HepG2 (cell line): ENCODE data around the gene VPS13D. TPM values are rescaled to one million over a fixed set of nuclear protein-coding genes. Genes with fewer than 3 reads are reported as not detected.

Experiments used
- ATAC-seq: fragments of 200-7000 bp; cut with Tn5 transposase; 3 replicates; pipeline ENCODE4 v1.9.1; 2020; ENCODE audit warnings: mild to moderate bottlenecking, moderate library complexity
- BruUV-seq: library from RNA; stranded (reverse); fragments of 400-500 nt; replicated peaks from 2 replicates; lab custom pipeline; 2021; lab: Mats Ljungman, UMichigan
- CTCF ChIA-PET: fragments of 300-600 bp; formaldehyde crosslinking; extraction: SDS; loops from one replicate; lab custom pipeline; 2021; ENCODE audit warnings: low total read pairs, inconsistent platforms, low intra/inter-chr PET ratio; lab: Yijun Ruan, JAX
- POLR2A ChIA-PET: fragments of 350-600 bp; sonication (Branson Sonifier 250); formaldehyde crosslinking; loops from one replicate; lab custom pipeline; 2020; ENCODE audit warnings: antibody characterized with exemption, inconsistent platforms; lab: Yijun Ruan, JAX
- DNase-seq: peaks from one replicate; pipeline ENCODE4 v3.0.0-alpha.2; 2015; ENCODE audit warnings: low spot score
- FAIRE-seq: peaks from 3 replicates; lab custom pipeline; 2011; peaks lifted over from hg19 to GRCh38; lab: Jason Lieb, UNC
- H2AFZ ChIP-seq: one replicate; pipeline ENCODE4 v1.6.1; 2011; ENCODE audit warnings: low read length, inconsistent platforms
- H3K27ac ChIP-seq: fragments of 300-600 bp; 3 replicates; pipeline ENCODE4 v1.8.0; 2011; ENCODE audit warnings: mixed run types, mild to moderate bottlenecking, mixed read lengths, low read length, inconsistent platforms; ENCODE audit not compliant: insufficient read depth; ENCODE audit errors: extremely low read length
- H3K27me3 ChIP-seq, 2 experiments: fragments of 200-600 bp in 1 of 2; 2 replicates in 1 of 2; 3 replicates in 1 of 2; pipeline versions ENCODE4 v1.6.0 to v1.8.0; 2011; ENCODE audit warnings: low read length in 2 of 2, mild to moderate bottlenecking in 2 of 2, moderate library complexity in 2 of 2, inconsistent platforms in 1 of 2; ENCODE audit not compliant: insufficient read depth in 2 of 2, control insufficient read depth in 1 of 2
- H3K36me3 ChIP-seq, 2 experiments: fragments of 200-600 bp in 1 of 2; replicated peaks in 1 of 2; 2 replicates in 1 of 2; 3 replicates in 1 of 2; pipeline versions ENCODE4 v1.5.1 to v1.8.0; 2011; ENCODE audit warnings: low read length in 2 of 2, inconsistent platforms in 1 of 2; ENCODE audit not compliant: insufficient read depth in 2 of 2, control insufficient read depth in 1 of 2
- H3K4me1 ChIP-seq: 2 replicates; pipeline ENCODE4 v1.5.1; 2012; ENCODE audit warnings: low read length, inconsistent platforms; ENCODE audit not compliant: insufficient read depth
- H3K4me2 ChIP-seq: 2 replicates; pipeline ENCODE4 v1.6.0; 2011; ENCODE audit warnings: low read depth, low read length, inconsistent platforms
- H3K4me3 ChIP-seq, 3 experiments: fragments of 200-600 bp in 1 of 3; sonication (generic), shearing (Covaris generic) in 1 of 3; replicated peaks in 1 of 3; 2 replicates each; pipeline ENCODE4 v1.5.1; 2011 to 2016; ENCODE audit warnings: low read length in 3 of 3, inconsistent platforms in 2 of 3, low read depth in 2 of 3, mild to moderate bottlenecking in 2 of 3, control low read depth in 1 of 3, mixed read lengths in 1 of 3; ENCODE audit not compliant: insufficient read depth in 1 of 3
- H3K79me2 ChIP-seq: one replicate; pipeline ENCODE4 v1.6.1; 2011; ENCODE audit warnings: low read length, inconsistent platforms; ENCODE audit not compliant: insufficient read depth
- H3K9ac ChIP-seq: 2 replicates; pipeline ENCODE4 v1.6.0; 2011; ENCODE audit warnings: mild to moderate bottlenecking, low read depth, low read length, inconsistent platforms; ENCODE audit not compliant: insufficient read depth
- H3K9me3 ChIP-seq: 2 replicates; pipeline ENCODE4 v1.5.1; 2012; ENCODE audit warnings: mild to moderate bottlenecking, low read length
- H4K20me1 ChIP-seq: 2 replicates; pipeline ENCODE4 v1.6.0; 2011; ENCODE audit warnings: inconsistent platforms, mild to moderate bottlenecking, low read length, moderate library complexity; ENCODE audit not compliant: insufficient read depth
- BRD4 ChIP-seq: sonication (generic); formaldehyde crosslinking; IDR thresholded peaks from 2 replicates; pipeline ENCODE4 v1.4.0; 2020; ENCODE audit warnings: missing genetic modification reagents
- DNMT3B ChIP-seq: conservative IDR thresholded peaks from 2 replicates; pipeline ENCODE4 v1.6.1; 2016; ENCODE audit warnings: missing biosample characterization, control low read depth
- LCORL ChIP-seq, 2 experiments: fragments of 450-650 bp in 1 of 2; sonication (generic) in 1 of 2; formaldehyde crosslinking in 1 of 2; IDR thresholded peaks; 2 replicates each; pipeline versions ENCODE4 v1.5.0 to v1.6.1; 2017 to 2020; ENCODE audit warnings: antibody characterized with exemption in 1 of 2, missing genetic modification reagents in 1 of 2
- SALL1 ChIP-seq: sonication (generic); formaldehyde crosslinking; IDR thresholded peaks from 2 replicates; pipeline ENCODE4 v1.8.0; 2022; ENCODE audit warnings: mild to moderate bottlenecking, missing genetic modification reagents
- SRF ChIP-seq: IDR thresholded peaks from 2 replicates; pipeline ENCODE4 v1.6.1; 2011; ENCODE audit warnings: mild to moderate bottlenecking, low read depth, low read length, moderate library complexity
- SRSF1 ChIP-seq: fragments of 200-400 bp; formaldehyde crosslinking; optimal IDR thresholded peaks from 2 replicates; pipeline ENCODE3; 2017; ENCODE audit warnings: mild to moderate bottlenecking, low read depth, low read length, moderate library complexity
- THRA ChIP-seq: sonication (generic); formaldehyde crosslinking; IDR thresholded peaks from 2 replicates; pipeline ENCODE4 v1.4.0; 2020; ENCODE audit warnings: missing genetic modification reagents, borderline replicate concordance
- TOPORS ChIP-seq: sonication (generic); formaldehyde crosslinking; IDR thresholded peaks from 2 replicates; pipeline ENCODE4 v1.8.0; 2023; ENCODE audit warnings: mild to moderate bottlenecking, missing genetic modification reagents
- ZBTB49 ChIP-seq: sonication (generic); formaldehyde crosslinking; IDR thresholded peaks from 2 replicates; pipeline ENCODE4 v1.4.0; 2020; ENCODE audit warnings: missing genetic modification reagents, borderline replicate concordance
- ZNF451 ChIP-seq: sonication (generic); formaldehyde crosslinking; IDR thresholded peaks from 2 replicates; pipeline ENCODE4 v1.5.0; 2020; ENCODE audit warnings: mild to moderate bottlenecking, missing genetic modification reagents
- ZNF468 ChIP-seq: sonication (generic); formaldehyde crosslinking; IDR thresholded peaks from 2 replicates; pipeline ENCODE4 v1.8.0; 2022; ENCODE audit warnings: mild to moderate bottlenecking, moderate library complexity, missing genetic modification reagents
- ZNF687 ChIP-seq: sonication (generic); formaldehyde crosslinking; IDR thresholded peaks from 2 replicates; pipeline ENCODE4 v1.5.1; 2020; ENCODE audit warnings: mild to moderate bottlenecking, missing genetic modification reagents, moderate library complexity
- ZNF749 ChIP-seq: sonication (generic); formaldehyde crosslinking; IDR thresholded peaks from 2 replicates; pipeline ENCODE4 v1.8.0; 2022; ENCODE audit warnings: mild to moderate bottlenecking, missing genetic modification reagents, moderate library complexity, borderline replicate concordance
- ZNF816 ChIP-seq: sonication (generic); formaldehyde crosslinking; IDR thresholded peaks from 2 replicates; pipeline ENCODE4 v1.8.0; 2022; ENCODE audit warnings: missing genetic modification reagents, mild to moderate bottlenecking, borderline replicate concordance
- ZSCAN9 ChIP-seq: IDR thresholded peaks from 2 replicates; pipeline ENCODE4 v1.6.1; 2016; ENCODE audit warnings: borderline replicate concordance
- WGBS: methylation state at CpG from one replicate; pipeline ENCODE4 v1.1.6; 2017; ENCODE audit warnings: low lambda C conversion rate; 5-methylcytosine and 5-hydroxymethylcytosine counted together
- in situ Hi-C: cut with HindIII; loops from 2 replicates; pipeline ENCODE4 v1.10.0; 2017; ENCODE audit warnings: low pct_unique_long_range_greater_than_20kb; ENCODE audit not compliant: extremely low pct_ligation_motif_present
- intact Hi-C: fragments of 100-400 bp; cut with micrococcal nuclease; formaldehyde crosslinking; loops from one replicate; pipeline ENCODE4 v1.10.0; 2022; ENCODE audit not compliant: unreplicated experiment
- polyA plus RNA-seq, 8 experiments: library from polyadenylated mRNA; depleted of rRNA in 3 of 8; stranded (reverse) in 7 of 8; unstranded in 1 of 8; fragments of >200 nt; fragmentation: Illumina TruSeq in 4 of 8; extraction: Trizol in 4 of 8; gene quantifications; 2 replicates each; pipeline versions ENCODE4 v1.2.1 to v1.2.3, GENCODE V29; 2011 to 2016; ENCODE audit warnings: low read depth in 4 of 8, missing spikeins in 1 of 8, mixed read lengths in 1 of 8; ENCODE audit not compliant: insufficient read depth in 1 of 8
- total RNA-seq, 5 experiments: library from RNA; depleted of rRNA; stranded (reverse); fragments of >200 nt; fragmentation: Illumina TruSeq; extraction: Trizol; gene quantifications; 2 replicates each; pipeline ENCODE4 v1.2.3, GENCODE V29; 2016; ENCODE audit warnings: low read depth in 1 of 5
- TF ChIP-seq, protein P1 (sequence below): sonication (generic); formaldehyde crosslinking; IDR thresholded peaks from 2 replicates; pipeline ENCODE4 v1.8.1; 2023; ENCODE audit warnings: missing genetic modification reagents, inconsistent platforms, borderline replicate concordance

The VPS13D gene
- total and polyA plus RNA-seq, 2 of the 13 experiments (the other 11 are each of a cell fraction or from before 2014, with no cell fraction given): 8.6 to 13.9 TPM

DNA sequence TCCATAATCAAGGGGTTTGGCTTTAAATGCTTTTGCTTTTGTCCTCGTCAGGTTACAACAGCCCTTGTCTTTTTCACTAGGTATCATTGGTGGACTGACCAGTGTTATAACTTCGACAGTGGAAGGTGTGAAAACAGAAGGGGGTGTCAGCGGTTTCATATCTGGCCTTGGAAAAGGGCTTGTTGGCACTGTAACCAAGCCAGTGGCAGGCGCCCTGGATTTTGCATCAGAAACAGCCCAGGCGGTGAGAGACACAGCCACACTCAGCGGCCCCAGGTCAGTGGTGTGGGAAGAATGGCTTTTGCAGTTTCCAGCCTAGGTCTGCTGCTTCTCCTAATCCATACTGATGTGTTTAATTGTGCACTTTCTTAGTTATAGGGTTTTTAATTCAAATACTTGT, 230.3 kb downstream of the VPS13D start:
- WGBS: 90% methylated on average over 4 of the region's 6 CpGs
- in situ Hi-C loops: no loop called here
- TF ChIP-seq ZNF749: no peak
- TF ChIP-seq ZNF451 (CRISPR knock-in tag): no peak
- TF ChIP-seq ZNF468 (CRISPR knock-in tag): no peak
- no peak for TF ChIP-seq ZSCAN9 (CRISPR knock-in tag)
- TF ChIP-seq BRD4: no peak
- TF ChIP-seq DNMT3B (CRISPR knock-in tag): no peak
- no peak for TF ChIP-seq THRA (CRISPR knock-in tag)
- no peak for TF ChIP-seq ZNF687 (CRISPR knock-in tag)
- TF ChIP-seq ZBTB49 (CRISPR knock-in tag): no peak
- no peak for TF ChIP-seq LCORL (IDR thresholded peaks at IDR 0.05)
- no peak for TF ChIP-seq LCORL (CRISPR knock-in tag; IDR thresholded peaks at IDR 0.05)
- no peak for TF ChIP-seq ZNF816 (CRISPR knock-in tag)
- no peak for TF ChIP-seq TOPORS (CRISPR knock-in tag)
- TF ChIP-seq, protein P1, sequence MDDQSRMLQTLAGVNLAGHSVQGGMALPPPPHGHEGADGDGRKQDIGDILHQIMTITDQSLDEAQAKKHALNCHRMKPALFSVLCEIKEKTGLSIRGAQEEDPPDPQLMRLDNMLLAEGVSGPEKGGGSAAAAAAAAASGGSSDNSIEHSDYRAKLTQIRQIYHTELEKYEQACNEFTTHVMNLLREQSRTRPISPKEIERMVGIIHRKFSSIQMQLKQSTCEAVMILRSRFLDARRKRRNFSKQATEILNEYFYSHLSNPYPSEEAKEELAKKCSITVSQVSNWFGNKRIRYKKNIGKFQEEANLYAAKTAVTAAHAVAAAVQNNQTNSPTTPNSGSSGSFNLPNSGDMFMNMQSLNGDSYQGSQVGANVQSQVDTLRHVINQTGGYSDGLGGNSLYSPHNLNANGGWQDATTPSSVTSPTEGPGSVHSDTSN: no peak
- TF ChIP-seq SRF: no peak
- no peak for TF ChIP-seq SRSF1
- TF ChIP-seq SALL1 (CRISPR knock-in tag): no peak

More for the DNA sequence above, 230.3 kb downstream of the VPS13D start:
- Histone ChIP-seq H3K36me3 (peaks cover 13 to 28% of the 10 kb centered on the region in 2 experiments; a peak in 4 of 5 replicates), H3K79me2 (no peaks in the 10 kb centered on the region), H3K27ac (no peak overlapping the region), H4K20me1 (no peaks in the 10 kb centered on the region), H3K9ac (no peak overlapping the region), H3K27me3 (no peaks in the 10 kb centered on the region), H3K4me3 (no peak overlapping the region), H3K4me2 (no peak overlapping the region), H2AFZ (no peak overlapping the region), H3K9me3 (no peaks in the 10 kb centered on the region), H3K4me1 (peaks cover 20% of the 10 kb centered on the region)
- intact Hi-C loops: no loop called here
- FAIRE-seq: no peak
- no TSS peak for BruUV-seq
- ATAC-seq: no peak
- no peak for DNase-seq
- ChIA-PET POLR2A (interaction anchor here (1.0 kb wide), 1 partner anchor 159 kb away, joined by 3 read pairs; no protein-coding TSS in a partner anchor), CTCF (no interaction called here)
